G401.6 (cell line): ENCODE data around the gene NEK7.
"Not testable (repeated sequence)": the region's sequence is repeated elsewhere in the genome, so short reads cannot be mapped to it uniquely, and the experiment has no call there.

Experiments used
- FAIRE-seq: peaks from 2 replicates; lab custom pipeline; 2012; peaks lifted over from hg19 to GRCh38; lab: Jason Lieb, UNC

Gene NEK7

GRCh38 chr1:198211696-198212095 lies 54.9 kb downstream of the NEK7 start:
- FAIRE-seq: no peak

- no peak for FAIRE-seq
Observed at GRCh38 chr1:198212126-198212525, 55.3 kb downstream of the NEK7 start.

GRCh38 chr1:198212675-198213074 lies 55.9 kb downstream of the NEK7 start:
- no peak for FAIRE-seq

- FAIRE-seq: no peak
Observed at GRCh38 chr1:198214924-198215323, 58.1 kb downstream of the NEK7 start.

- no peak for FAIRE-seq
Observed at GRCh38 chr1:198220428-198220827, 63.6 kb downstream of the NEK7 start.

- FAIRE-seq: not testable (repeated sequence)
Observed at GRCh38 chr1:198227010-198227409, 70.2 kb downstream of the NEK7 start.

- not testable (repeated sequence) for FAIRE-seq
Observed at GRCh38 chr1:198227454-198227853, 70.7 kb downstream of the NEK7 start.

- no peak for FAIRE-seq
Observed at GRCh38 chr1:198228925-198229324, 72.1 kb downstream of the NEK7 start.

GRCh38 chr1:198231779-198232178 lies 75.0 kb downstream of the NEK7 start:
- no peak for FAIRE-seq

GRCh38 chr1:198232378-198232777 lies 75.6 kb downstream of the NEK7 start:
- FAIRE-seq: no peak

GRCh38 chr1:198232940-198233675 lies 76.3 kb downstream of the NEK7 start:
- FAIRE-seq: no peak

- no peak for FAIRE-seq
Observed at GRCh38 chr1:198234520-198235251, 77.9 kb downstream of the NEK7 start.

- FAIRE-seq: no peak
Observed at GRCh38 chr1:198238121-198238520, 81.3 kb downstream of the NEK7 start.

GRCh38 chr1:198241553-198241952 lies 84.8 kb downstream of the NEK7 start:
- FAIRE-seq: no peak

GRCh38 chr1:198244772-198245171 lies 88.0 kb downstream of the NEK7 start:
- FAIRE-seq: no peak

GRCh38 chr1:198245379-198245778 lies 88.6 kb downstream of the NEK7 start:
- FAIRE-seq: no peak

GRCh38 chr1:198246337-198246736 lies 89.5 kb downstream of the NEK7 start:
- no peak for FAIRE-seq

- no peak for FAIRE-seq
Observed at GRCh38 chr1:198253259-198253658, 96.5 kb downstream of the NEK7 start.

- FAIRE-seq: no peak
Observed at GRCh38 chr1:198253668-198254067, 96.9 kb downstream of the NEK7 start.

GRCh38 chr1:198254521-198254920 lies 97.7 kb downstream of the NEK7 start:
- FAIRE-seq: no peak

GRCh38 chr1:198254948-198255347 lies 98.2 kb downstream of the NEK7 start:
- FAIRE-seq: no peak

- no peak for FAIRE-seq
Observed at GRCh38 chr1:198255784-198256183, 99.0 kb downstream of the NEK7 start.

- no peak for FAIRE-seq
Observed at GRCh38 chr1:198258491-198258890, 101.7 kb downstream of the NEK7 start.
